H9 (cell line): ENCODE data around the gene FLT3. TPM values are rescaled to one million over a fixed set of nuclear protein-coding genes. Genes with fewer than 3 reads are reported as not detected.
"Not testable (repeated sequence)": the region's sequence is repeated elsewhere in the genome, so short reads cannot be mapped to it uniquely, and the experiment has no call there.

Experiments
- DNase-seq: peaks from one replicate; pipeline ENCODE4 v3.0.0-alpha.2; 2017
- H2AFZ ChIP-seq: one replicate; pipeline ENCODE4 v1.6.1; 2013; ENCODE audit warnings: mild to moderate bottlenecking, low read length, control low read depth, moderate library complexity
- H2AK5ac ChIP-seq: 2 replicates; pipeline ENCODE4 v1.6.1; 2013; ENCODE audit warnings: low read length, control low read depth, mixed read lengths; ENCODE audit not compliant: insufficient read length
- H2BK120ac ChIP-seq: one replicate; pipeline ENCODE4 v1.6.1; 2013; ENCODE audit warnings: low read depth, mild to moderate bottlenecking, low read length, control low read depth, inconsistent platforms; ENCODE audit not compliant: poor library complexity, severe bottlenecking
- H2BK12ac ChIP-seq: 2 replicates; pipeline ENCODE4 v1.6.1; 2013; ENCODE audit warnings: low read length, control low read depth, mixed read lengths, low read depth; ENCODE audit not compliant: insufficient read length
- H2BK15ac ChIP-seq: 2 replicates; pipeline ENCODE4 v1.6.1; 2013; ENCODE audit warnings: low read depth, low read length, control low read depth
- H2BK20ac ChIP-seq: one replicate; pipeline ENCODE4 v1.6.1; 2013; ENCODE audit warnings: low read depth, mild to moderate bottlenecking, low read length, control low read depth, inconsistent platforms; ENCODE audit not compliant: poor library complexity, severe bottlenecking
- H2BK5ac ChIP-seq: 2 replicates; pipeline ENCODE4 v1.6.1; 2013; ENCODE audit warnings: low read length, control low read depth, mixed read lengths; ENCODE audit not compliant: insufficient read length
- H3K14ac ChIP-seq: 2 replicates; pipeline ENCODE4 v1.6.1; 2013; ENCODE audit warnings: low read length, control low read depth; ENCODE audit not compliant: insufficient read depth
- H3K18ac ChIP-seq: 2 replicates; pipeline ENCODE4 v1.6.1; 2013; ENCODE audit warnings: low read depth, mild to moderate bottlenecking, mixed read lengths, low read length, control low read depth; ENCODE audit not compliant: insufficient read length
- H3K23ac ChIP-seq: 2 replicates; pipeline ENCODE4 v1.6.1; 2013; ENCODE audit warnings: low read length, control low read depth, mixed read lengths, low read depth; ENCODE audit not compliant: insufficient read length
- H3K23me2 ChIP-seq: 2 replicates; pipeline ENCODE4 v1.6.1; 2013; ENCODE audit warnings: low read depth, mild to moderate bottlenecking, mixed read lengths, low read length, control low read depth; ENCODE audit not compliant: insufficient read length, poor library complexity, severe bottlenecking
- H3K27ac ChIP-seq: 2 replicates; pipeline ENCODE4 v1.5.1; 2013; ENCODE audit warnings: low read length, control low read depth, mixed read lengths, low read depth; ENCODE audit not compliant: insufficient read length
- H3K27me3 ChIP-seq: 2 replicates; pipeline ENCODE4 v1.6.1; 2013; ENCODE audit warnings: low read length, control low read depth, inconsistent platforms; ENCODE audit not compliant: insufficient read depth
- H3K4ac ChIP-seq: 2 replicates; pipeline ENCODE4 v1.6.1; 2013; ENCODE audit warnings: low read depth, mild to moderate bottlenecking, control low read depth, inconsistent platforms, low read length, moderate library complexity
- H3K4me1 ChIP-seq: 2 replicates; pipeline ENCODE4 v1.6.1; 2013; ENCODE audit warnings: low read length, control low read depth, inconsistent platforms; ENCODE audit not compliant: insufficient read depth
- H3K4me2 ChIP-seq: 2 replicates; pipeline ENCODE4 v1.6.1; 2013; ENCODE audit warnings: low read length, control low read depth, mixed read lengths; ENCODE audit not compliant: insufficient read length, insufficient read depth
- H3K56ac ChIP-seq: 2 replicates; pipeline ENCODE4 v1.6.1; 2013; ENCODE audit warnings: low read depth, mild to moderate bottlenecking, mixed read lengths, low read length, control low read depth; ENCODE audit not compliant: insufficient read length
- H3K79me1 ChIP-seq: 2 replicates; pipeline ENCODE4 v1.6.1; 2013; ENCODE audit warnings: low read depth, mild to moderate bottlenecking, moderate library complexity, low read length, control low read depth, inconsistent platforms; ENCODE audit not compliant: insufficient read depth, poor library complexity, severe bottlenecking
- H3K79me2 ChIP-seq: 2 replicates; pipeline ENCODE4 v1.6.1; 2013; ENCODE audit warnings: low read length, control low read depth, inconsistent platforms; ENCODE audit not compliant: insufficient read depth
- H3K9ac ChIP-seq: 2 replicates; pipeline ENCODE4 v1.6.1; 2013; ENCODE audit warnings: low read length, control low read depth, mixed read lengths; ENCODE audit not compliant: insufficient read length; ENCODE audit errors: extremely low read depth
- H3K9me3 ChIP-seq: one replicate; pipeline ENCODE4 v1.6.1; 2013; ENCODE audit warnings: low read depth, low read length, inconsistent platforms; ENCODE audit not compliant: control insufficient read depth
- H3T11ph ChIP-seq: one replicate; pipeline ENCODE4 v1.6.1; 2013; ENCODE audit warnings: mild to moderate bottlenecking, low read length, control low read depth, inconsistent platforms
- H4K20me1 ChIP-seq: one replicate; pipeline ENCODE4 v1.6.1; 2013; ENCODE audit not compliant: control insufficient read depth, insufficient read length, insufficient read depth
- H4K5ac ChIP-seq: 2 replicates; pipeline ENCODE4 v1.6.1; 2013; ENCODE audit warnings: low read depth, mild to moderate bottlenecking, mixed read lengths, low read length, control low read depth; ENCODE audit not compliant: insufficient read length
- H4K8ac ChIP-seq: replicated peaks from 2 replicates; pipeline ENCODE4 v1.6.1; 2013; ENCODE audit warnings: low read length, control low read depth, mixed read lengths, low read depth; ENCODE audit not compliant: insufficient read length
- H4K91ac ChIP-seq: 2 replicates; pipeline ENCODE4 v1.6.1; 2013; ENCODE audit warnings: low read depth, mild to moderate bottlenecking, moderate library complexity, mixed read lengths, low read length, control low read depth; ENCODE audit not compliant: insufficient read length
- H3K27ac Mint-ChIP-seq, 3 experiments: 2 replicates in 2 of 3; 3 replicates in 1 of 3; pipeline ENCODE4 v1.8.0; 2020 to 2021; ENCODE audit warnings: mixed read lengths in 3 of 3, mild to moderate bottlenecking in 1 of 3, moderate library complexity in 1 of 3
- H3K27me3 Mint-ChIP-seq: 2 replicates; pipeline ENCODE4 v1.8.0; 2021; ENCODE audit warnings: low read depth, mild to moderate bottlenecking, moderate library complexity, mixed read lengths
- H3K36me3 Mint-ChIP-seq, 3 experiments: 2 replicates in 2 of 3; 3 replicates in 1 of 3; pipeline ENCODE4 v1.8.0; 2020 to 2021; ENCODE audit warnings: low read depth in 3 of 3, mixed read lengths in 3 of 3; ENCODE audit not compliant: insufficient read depth in 1 of 3
- H3K4me1 Mint-ChIP-seq, 2 experiments: 2 replicates each; pipeline ENCODE4 v1.8.0; 2020; ENCODE audit warnings: mixed read lengths in 2 of 2
- H3K4me3 Mint-ChIP-seq, 2 experiments: 2 replicates in 1 of 2; 3 replicates in 1 of 2; pipeline ENCODE4 v1.8.0; 2020 to 2021; ENCODE audit warnings: mild to moderate bottlenecking in 2 of 2, mixed read lengths in 2 of 2, moderate library complexity in 1 of 2
- H3K9me3 Mint-ChIP-seq, 2 experiments: 2 replicates in 1 of 2; 3 replicates in 1 of 2; pipeline ENCODE4 v1.8.0; 2020; ENCODE audit warnings: mild to moderate bottlenecking in 2 of 2, mixed read lengths in 2 of 2, moderate library complexity in 1 of 2
- WGBS: extraction: QIAGEN DNeasy Blood & Tissue Kit; methylation state at CpG from one replicate; pipeline ENCODE4 v1.1.7; 2013; ENCODE audit warnings: missing lambda C conversion rate, low lambda C conversion rate, mixed read lengths; ENCODE audit not compliant: insufficient read length; ENCODE audit errors: extremely low coverage; 5-methylcytosine and 5-hydroxymethylcytosine counted together
- total RNA-seq: library from RNA; stranded (reverse); gene quantifications from 2 replicates; pipeline ENCODE4 v1.2.1, GENCODE V29; 2021
- TF ChIP-seq, protein P1 (sequence below): fragments of 200-600 bp; sonication (generic); conservative IDR thresholded peaks from 3 replicates; pipeline ENCODE4 v1.8.0; 2021; ENCODE audit warnings: antibody characterized with exemption, mild to moderate bottlenecking

The FLT3 gene
- total RNA-seq, 1 experiment from 2014 or later = 0.44 TPM

DNA sequence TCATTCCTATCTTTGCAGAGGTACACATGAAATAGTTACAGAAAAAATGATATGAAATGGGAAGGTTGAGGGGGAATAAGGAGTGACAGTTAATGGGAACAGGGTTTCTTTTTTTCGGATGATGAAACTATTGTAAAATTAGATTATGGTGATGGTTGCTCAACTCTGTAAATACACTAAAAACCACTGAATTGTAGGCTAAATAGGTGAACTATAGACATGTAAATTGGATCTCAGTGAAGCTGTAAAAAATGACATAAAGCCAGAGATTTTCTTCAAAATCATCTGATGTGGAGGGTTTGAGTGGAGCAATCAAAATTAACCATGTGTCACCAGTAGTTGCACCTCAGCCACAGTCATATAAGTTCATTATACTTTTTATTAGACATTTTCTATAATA, 6.6 kb upstream of the FLT3 start:
- Histone ChIP-seq H2BK20ac (no peak overlapping the region), H4K5ac (no peak overlapping the region), H4K91ac (no peak overlapping the region), H2BK5ac (no peak overlapping the region), H2BK120ac (no peak overlapping the region), H3K4ac (no peak overlapping the region), H3K79me2 (no peaks in the 10 kb centered on the region), H3K4me1 (no peaks in the 10 kb centered on the region), H3K27ac (no peak overlapping the region), H3K9me3 (no peaks in the 10 kb centered on the region), H3K18ac (no peak overlapping the region), H3T11ph (no peak overlapping the region), H3K14ac (no peak overlapping the region), H3K56ac (no peak overlapping the region), H2BK12ac (no peak overlapping the region), H2BK15ac (no peak overlapping the region), H4K20me1 (no peaks in the 10 kb centered on the region), H3K27me3 (no peaks in the 10 kb centered on the region), H3K4me2 (no peak overlapping the region), H3K23ac (no peak overlapping the region), H3K23me2 (peaks cover 3% of the 10 kb centered on the region), H4K8ac (no peak overlapping the region), H2AFZ (no peak overlapping the region), H3K9ac (no peak overlapping the region), H3K79me1 (no peaks in the 10 kb centered on the region), H2AK5ac (no peak overlapping the region)
- WGBS = no CpG with 5 or more reads among the region's 1 CpG
- TF ChIP-seq, protein P1, sequence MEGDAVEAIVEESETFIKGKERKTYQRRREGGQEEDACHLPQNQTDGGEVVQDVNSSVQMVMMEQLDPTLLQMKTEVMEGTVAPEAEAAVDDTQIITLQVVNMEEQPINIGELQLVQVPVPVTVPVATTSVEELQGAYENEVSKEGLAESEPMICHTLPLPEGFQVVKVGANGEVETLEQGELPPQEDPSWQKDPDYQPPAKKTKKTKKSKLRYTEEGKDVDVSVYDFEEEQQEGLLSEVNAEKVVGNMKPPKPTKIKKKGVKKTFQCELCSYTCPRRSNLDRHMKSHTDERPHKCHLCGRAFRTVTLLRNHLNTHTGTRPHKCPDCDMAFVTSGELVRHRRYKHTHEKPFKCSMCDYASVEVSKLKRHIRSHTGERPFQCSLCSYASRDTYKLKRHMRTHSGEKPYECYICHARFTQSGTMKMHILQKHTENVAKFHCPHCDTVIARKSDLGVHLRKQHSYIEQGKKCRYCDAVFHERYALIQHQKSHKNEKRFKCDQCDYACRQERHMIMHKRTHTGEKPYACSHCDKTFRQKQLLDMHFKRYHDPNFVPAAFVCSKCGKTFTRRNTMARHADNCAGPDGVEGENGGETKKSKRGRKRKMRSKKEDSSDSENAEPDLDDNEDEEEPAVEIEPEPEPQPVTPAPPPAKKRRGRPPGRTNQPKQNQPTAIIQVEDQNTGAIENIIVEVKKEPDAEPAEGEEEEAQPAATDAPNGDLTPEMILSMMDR = no peak
- H3K4me3 Mint-ChIP-seq = no peak overlapping the region
- peaks cover 0 to 4% of the 10 kb centered on the region in 2 experiments; a peak in 1 of 4 replicates for H3K4me1 Mint-ChIP-seq
- H3K27ac Mint-ChIP-seq = no peak overlapping the region
- DNase-seq = no peak
- no peaks in the 10 kb centered on the region for H3K9me3 Mint-ChIP-seq
- H3K27me3 Mint-ChIP-seq = peaks cover 30% of the 10 kb centered on the region
- H3K36me3 Mint-ChIP-seq = no peaks in the 10 kb centered on the region

DNA sequence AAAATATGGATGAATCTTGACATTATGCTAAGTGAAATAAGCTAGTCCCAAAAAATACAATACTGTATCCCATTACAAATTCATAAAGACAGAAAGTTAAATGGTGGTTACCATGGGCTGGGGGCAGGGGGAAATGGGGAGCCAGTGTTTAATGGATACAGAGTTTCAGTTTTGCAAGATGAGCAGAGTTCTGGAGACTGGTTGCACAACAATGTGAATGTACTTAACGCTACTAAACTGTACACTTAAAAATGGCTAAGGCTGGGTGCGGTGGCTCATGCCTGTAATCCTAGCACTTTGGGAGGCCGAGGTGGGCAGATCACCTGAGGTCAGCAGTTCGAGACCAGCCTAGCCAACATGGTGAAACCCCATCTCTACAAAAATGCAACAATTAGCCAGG, 1.5 kb upstream of the FLT3 start:
- not testable (repeated sequence) for H3K79me1 ChIP-seq, H4K91ac ChIP-seq, H3K79me2 ChIP-seq, H3K4me1 ChIP-seq, H3K9ac ChIP-seq, H4K20me1 ChIP-seq, H2BK5ac ChIP-seq, H3K9me3 Mint-ChIP-seq, H2AK5ac ChIP-seq, H3K18ac ChIP-seq, H3K27ac Mint-ChIP-seq, H3K4ac ChIP-seq, H4K8ac ChIP-seq, H3K9me3 ChIP-seq, H3K36me3 Mint-ChIP-seq, H3K4me3 Mint-ChIP-seq, H2BK12ac ChIP-seq, H2AFZ ChIP-seq, H3K27ac ChIP-seq, H3K4me2 ChIP-seq, H2BK20ac ChIP-seq, H3K23ac ChIP-seq, H3K14ac ChIP-seq, H2BK15ac ChIP-seq, H2BK120ac ChIP-seq, H3T11ph ChIP-seq, DNase-seq, H3K56ac ChIP-seq, H4K5ac ChIP-seq
- Mint-ChIP-seq H3K27me3 (peaks cover 77% of the 10 kb centered on the region), H3K4me1 (peaks cover 10 to 11% of the 10 kb centered on the region in 2 experiments)
- no CpG with 5 or more reads among the region's 4 CpGs for WGBS
- Histone ChIP-seq H3K27me3 (peaks cover 13% of the 10 kb centered on the region; the same call in 1 of the 2 replicates), H3K23me2 (peaks cover 17% of the 10 kb centered on the region)
